HEK293 (cell line): ENCODE results near the gene MPPE1.
A peak's percentile ranks its signal among the peaks of the same experiment; 100 is the strongest.

Source experiments
- CTCF ChIA-PET: fragments of 350-600 bp; formaldehyde crosslinking; extraction: SDS; loops from one replicate; lab custom pipeline; 2021; ENCODE audit warnings: antibody characterized with exemption; lab: Yijun Ruan, JAX
- POLR2A ChIA-PET: fragments of 300-600 bp; formaldehyde crosslinking; extraction: SDS; loops from one replicate; lab custom pipeline; 2020; ENCODE audit warnings: antibody characterized with exemption, inconsistent platforms; lab: Yijun Ruan, JAX
- H3K27ac ChIP-seq: fragments of 200-500 bp; sonication (Bioruptor generic); 2 replicates; pipeline ENCODE4 v1.5.1; 2014; ENCODE audit warnings: low read depth, low read length, control low read depth, inconsistent platforms; ENCODE audit errors: extremely low read depth
- H3K36me3 ChIP-seq, 2 experiments: fragments of 200-500 bp in 1 of 2; sonication (Bioruptor generic) in 1 of 2; 1 replicate in 1 of 2; 2 replicates in 1 of 2; pipeline ENCODE4 v1.5.1; 2014 to 2017; ENCODE audit warnings: inconsistent platforms in 2 of 2, low read length in 2 of 2; ENCODE audit not compliant: control insufficient read depth in 2 of 2, insufficient read depth in 1 of 2
- H3K4me1 ChIP-seq: fragments of 200-500 bp; sonication (Bioruptor generic); 2 replicates; pipeline ENCODE4 v1.5.1; 2014; ENCODE audit warnings: mild to moderate bottlenecking, low read length, inconsistent platforms; ENCODE audit not compliant: control insufficient read depth, insufficient read depth
- H3K4me3 ChIP-seq: 2 replicates; pipeline ENCODE4 v1.5.1; 2011; ENCODE audit warnings: low read depth, mild to moderate bottlenecking, control low read depth, low read length, moderate library complexity
- H3K9me3 ChIP-seq: fragments of 200-500 bp; sonication (Bioruptor generic); 2 replicates; pipeline ENCODE4 v1.5.1; 2014; ENCODE audit warnings: low read depth, low read length, inconsistent platforms; ENCODE audit not compliant: control insufficient read depth, insufficient read depth
- GLIS1 ChIP-seq: fragments of 450-650 bp; formaldehyde crosslinking; IDR thresholded peaks from 2 replicates; pipeline ENCODE4 v1.5.1; 2016; ENCODE audit warnings: missing biosample characterization, missing genetic modification characterization
- HOXD13 ChIP-seq: sonication (generic); formaldehyde crosslinking; IDR thresholded peaks from 2 replicates; pipeline ENCODE4 v1.8.0; 2022; ENCODE audit warnings: missing genetic modification reagents, borderline replicate concordance
- KLF10 ChIP-seq: fragments of 450-650 bp; IDR thresholded peaks from 2 replicates; pipeline ENCODE4 v1.5.1; 2018; ENCODE audit warnings: missing biosample characterization, mild to moderate bottlenecking, missing genetic modification characterization
- KLF7 ChIP-seq: fragments of 450-650 bp; formaldehyde crosslinking; IDR thresholded peaks from 2 replicates; pipeline ENCODE4 v1.5.1; 2016; ENCODE audit warnings: missing biosample characterization, missing genetic modification characterization, borderline replicate concordance
- KLF8 ChIP-seq: fragments of 450-650 bp; formaldehyde crosslinking; IDR thresholded peaks from 2 replicates; pipeline ENCODE4 v1.5.1; 2016; ENCODE audit warnings: missing biosample characterization, missing genetic modification characterization
- KLF9 ChIP-seq: fragments of 450-650 bp; formaldehyde crosslinking; IDR thresholded peaks from 2 replicates; pipeline ENCODE4 v1.5.1; 2016; ENCODE audit warnings: missing biosample characterization, missing genetic modification characterization, low read depth
- SP2 ChIP-seq: fragments of 450-650 bp; formaldehyde crosslinking; IDR thresholded peaks from 2 replicates; pipeline ENCODE4 v1.5.1; 2016; ENCODE audit warnings: missing biosample characterization, missing genetic modification characterization
- ZBTB20 ChIP-seq: fragments of 450-650 bp; formaldehyde crosslinking; IDR thresholded peaks from 2 replicates; pipeline ENCODE4 v1.5.1; 2016; ENCODE audit warnings: missing biosample characterization, missing genetic modification characterization
- ZFP37 ChIP-seq: fragments of 450-650 bp; formaldehyde crosslinking; IDR thresholded peaks from 2 replicates; pipeline ENCODE4 v1.5.1; 2016; ENCODE audit warnings: missing biosample characterization, missing genetic modification characterization
- ZNF335 ChIP-seq: fragments of 450-650 bp; formaldehyde crosslinking; conservative IDR thresholded peaks from 2 replicates; pipeline ENCODE4 v1.5.1; 2016; ENCODE audit warnings: missing biosample characterization, missing genetic modification characterization
- ZNF571 ChIP-seq: fragments of 450-650 bp; formaldehyde crosslinking; IDR thresholded peaks from 2 replicates; pipeline ENCODE4 v1.5.0; 2017; ENCODE audit warnings: missing biosample characterization, missing genetic modification characterization
- ZNF660 ChIP-seq: fragments of 450-650 bp; IDR thresholded peaks from 2 replicates; pipeline ENCODE4 v1.5.1; 2018; ENCODE audit warnings: missing biosample characterization, mild to moderate bottlenecking, missing genetic modification characterization
- ZNF776 ChIP-seq: fragments of 450-650 bp; formaldehyde crosslinking; IDR thresholded peaks from 2 replicates; pipeline ENCODE4 v1.5.0; 2017; ENCODE audit warnings: missing biosample characterization, missing genetic modification characterization, borderline replicate concordance
- ZNF843 ChIP-seq: fragments of 450-650 bp; formaldehyde crosslinking; IDR thresholded peaks from 2 replicates; pipeline ENCODE4 v1.5.1; 2016; ENCODE audit warnings: missing biosample characterization, missing genetic modification characterization
- ZSCAN30 ChIP-seq: fragments of 450-650 bp; IDR thresholded peaks from 2 replicates; pipeline ENCODE4 v1.5.1; 2018; ENCODE audit warnings: missing biosample characterization, mild to moderate bottlenecking, missing genetic modification characterization, moderate library complexity
- TF ChIP-seq, protein P1 (sequence below): fragments of 450-650 bp; formaldehyde crosslinking; IDR thresholded peaks from 2 replicates; pipeline ENCODE4 v1.5.1; 2017; ENCODE audit warnings: missing biosample characterization, missing genetic modification characterization
- TF ChIP-seq, protein P2 (sequence below): fragments of 450-650 bp; formaldehyde crosslinking; IDR thresholded peaks from 2 replicates; pipeline ENCODE4 v1.5.1; 2016; ENCODE audit warnings: missing biosample characterization, missing genetic modification characterization, low read depth
- TF ChIP-seq, protein P3 (sequence below): fragments of 450-650 bp; formaldehyde crosslinking; optimal IDR thresholded peaks from 2 replicates; pipeline ENCODE3; 2016; ENCODE audit warnings: missing biosample characterization, mild to moderate bottlenecking, missing genetic modification characterization
- TF ChIP-seq, protein P4 (sequence below): sonication (generic); formaldehyde crosslinking; IDR thresholded peaks from 2 replicates; pipeline ENCODE4 v1.8.1; 2022; ENCODE audit warnings: mild to moderate bottlenecking, moderate library complexity, missing genetic modification reagents
- TF ChIP-seq, protein P5 (sequence below): fragments of 450-650 bp; formaldehyde crosslinking; IDR thresholded peaks from 2 replicates; pipeline ENCODE4 v1.5.1; 2016; ENCODE audit warnings: missing biosample characterization, missing genetic modification characterization, borderline replicate concordance
- TF ChIP-seq, protein P6 (sequence below): fragments of 450-650 bp; formaldehyde crosslinking; IDR thresholded peaks from 2 replicates; pipeline ENCODE4 v1.5.1; 2016; ENCODE audit warnings: missing biosample characterization, missing genetic modification characterization
- TF ChIP-seq, protein P7 (sequence below): fragments of 450-650 bp; IDR thresholded peaks from 2 replicates; pipeline ENCODE4 v1.5.1; 2018; ENCODE audit warnings: missing biosample characterization, mild to moderate bottlenecking, missing genetic modification characterization

MPPE1 gene

DNA sequence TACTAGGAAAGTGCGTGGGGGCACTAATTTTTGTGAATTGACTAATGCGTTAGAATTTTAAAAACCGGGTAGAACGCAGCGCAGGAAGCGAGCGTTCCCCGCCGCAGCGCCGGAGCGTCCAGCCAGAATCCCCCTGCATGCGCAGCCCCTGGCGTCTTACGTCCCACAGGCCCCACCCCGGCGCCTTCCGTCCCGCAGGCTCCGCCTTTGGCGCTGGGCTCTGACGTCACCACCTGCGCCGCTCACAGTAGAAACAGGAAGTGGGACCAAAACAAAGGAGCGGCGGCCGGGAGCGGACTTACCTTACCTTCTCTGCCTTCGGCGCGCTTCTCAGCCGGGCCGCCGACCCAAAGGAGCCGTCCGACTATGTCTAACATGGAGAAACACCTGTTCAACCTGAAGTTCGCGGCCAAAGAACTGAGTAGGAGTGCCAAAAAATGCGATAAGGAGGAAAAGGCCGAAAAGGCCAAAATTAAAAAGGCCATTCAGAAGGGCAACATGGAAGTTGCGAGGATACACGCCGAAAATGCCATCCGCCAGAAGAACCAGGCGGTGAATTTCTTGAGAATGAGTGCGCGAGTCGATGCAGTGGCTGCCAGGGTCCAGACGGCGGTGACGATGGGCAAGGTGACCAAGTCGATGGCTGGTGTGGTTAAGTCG, 56.8 kb downstream of the MPPE1 start, which contains the start of gene CHMP1B:
CHMP1B (plus strand) TSS at position 268 of the 660 bp plus-strand sequence; CDS start at position 367, 99 bp downstream.
- peaks cover 8% of the 10 kb centered on the region; the same call in 1 of the 2 replicates for H3K4me1 ChIP-seq
- POLR2A ChIA-PET = interaction anchor here (1.3 kb wide), 1 partner anchor 130 kb away, joined by 5 read pairs; the partner anchor contains the start of gene IMPA2
- TF ChIP-seq ZNF776 (tag by site-specific recombination) = no peak
- TF ChIP-seq, protein P1, sequence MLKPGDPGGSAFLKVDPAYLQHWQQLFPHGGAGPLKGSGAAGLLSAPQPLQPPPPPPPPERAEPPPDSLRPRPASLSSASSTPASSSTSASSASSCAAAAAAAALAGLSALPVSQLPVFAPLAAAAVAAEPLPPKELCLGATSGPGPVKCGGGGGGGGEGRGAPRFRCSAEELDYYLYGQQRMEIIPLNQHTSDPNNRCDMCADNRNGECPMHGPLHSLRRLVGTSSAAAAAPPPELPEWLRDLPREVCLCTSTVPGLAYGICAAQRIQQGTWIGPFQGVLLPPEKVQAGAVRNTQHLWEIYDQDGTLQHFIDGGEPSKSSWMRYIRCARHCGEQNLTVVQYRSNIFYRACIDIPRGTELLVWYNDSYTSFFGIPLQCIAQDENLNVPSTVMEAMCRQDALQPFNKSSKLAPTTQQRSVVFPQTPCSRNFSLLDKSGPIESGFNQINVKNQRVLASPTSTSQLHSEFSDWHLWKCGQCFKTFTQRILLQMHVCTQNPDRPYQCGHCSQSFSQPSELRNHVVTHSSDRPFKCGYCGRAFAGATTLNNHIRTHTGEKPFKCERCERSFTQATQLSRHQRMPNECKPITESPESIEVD (tag by site-specific recombination) = no peak
- peak; percentile 44; the same call in 1 of the 2 replicates for TF ChIP-seq ZSCAN30 (tag by site-specific recombination)
- no peak; the same call in 1 of the 2 replicates for TF ChIP-seq KLF9 (tag by site-specific recombination)
- TF ChIP-seq ZBTB20 (tag by site-specific recombination) = peak; percentile 85
- peak; percentile 70 for TF ChIP-seq ZNF335 (tag by site-specific recombination)
- TF ChIP-seq GLIS1 (tag by site-specific recombination) = peak; percentile 27; the same call in 1 of the 2 replicates
- TF ChIP-seq KLF7 (tag by site-specific recombination) = peak; percentile 85; the same call in 1 of the 2 replicates
- peak; percentile 14; the same call in 1 of the 2 replicates for TF ChIP-seq HOXD13 (CRISPR knock-in tag)
- TF ChIP-seq, protein P2, sequence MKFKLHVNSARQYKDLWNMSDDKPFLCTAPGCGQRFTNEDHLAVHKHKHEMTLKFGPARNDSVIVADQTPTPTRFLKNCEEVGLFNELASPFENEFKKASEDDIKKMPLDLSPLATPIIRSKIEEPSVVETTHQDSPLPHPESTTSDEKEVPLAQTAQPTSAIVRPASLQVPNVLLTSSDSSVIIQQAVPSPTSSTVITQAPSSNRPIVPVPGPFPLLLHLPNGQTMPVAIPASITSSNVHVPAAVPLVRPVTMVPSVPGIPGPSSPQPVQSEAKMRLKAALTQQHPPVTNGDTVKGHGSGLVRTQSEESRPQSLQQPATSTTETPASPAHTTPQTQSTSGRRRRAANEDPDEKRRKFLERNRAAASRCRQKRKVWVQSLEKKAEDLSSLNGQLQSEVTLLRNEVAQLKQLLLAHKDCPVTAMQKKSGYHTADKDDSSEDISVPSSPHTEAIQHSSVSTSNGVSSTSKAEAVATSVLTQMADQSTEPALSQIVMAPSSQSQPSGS = peak; percentile 95
- peak; percentile 70 for TF ChIP-seq SP2 (tag by site-specific recombination)
- TF ChIP-seq, protein P3, sequence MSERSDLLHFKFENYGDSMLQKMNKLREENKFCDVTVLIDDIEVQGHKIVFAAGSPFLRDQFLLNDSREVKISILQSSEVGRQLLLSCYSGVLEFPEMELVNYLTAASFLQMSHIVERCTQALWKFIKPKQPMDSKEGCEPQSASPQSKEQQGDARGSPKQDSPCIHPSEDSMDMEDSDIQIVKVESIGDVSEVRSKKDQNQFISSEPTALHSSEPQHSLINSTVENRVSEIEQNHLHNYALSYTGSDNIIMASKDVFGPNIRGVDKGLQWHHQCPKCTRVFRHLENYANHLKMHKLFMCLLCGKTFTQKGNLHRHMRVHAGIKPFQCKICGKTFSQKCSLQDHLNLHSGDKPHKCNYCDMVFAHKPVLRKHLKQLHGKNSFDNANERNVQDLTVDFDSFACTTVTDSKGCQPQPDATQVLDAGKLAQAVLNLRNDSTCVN (tag by site-specific recombination) = peak; percentile 46
- 0 out of 2 replicates have a peak, but pooled peaks have one; percentile 28 for TF ChIP-seq KLF10 (tag by site-specific recombination)
- TF ChIP-seq KLF8 (tag by site-specific recombination) = peak; percentile 84; the same call in 1 of the 2 replicates
- TF ChIP-seq, protein P4, sequence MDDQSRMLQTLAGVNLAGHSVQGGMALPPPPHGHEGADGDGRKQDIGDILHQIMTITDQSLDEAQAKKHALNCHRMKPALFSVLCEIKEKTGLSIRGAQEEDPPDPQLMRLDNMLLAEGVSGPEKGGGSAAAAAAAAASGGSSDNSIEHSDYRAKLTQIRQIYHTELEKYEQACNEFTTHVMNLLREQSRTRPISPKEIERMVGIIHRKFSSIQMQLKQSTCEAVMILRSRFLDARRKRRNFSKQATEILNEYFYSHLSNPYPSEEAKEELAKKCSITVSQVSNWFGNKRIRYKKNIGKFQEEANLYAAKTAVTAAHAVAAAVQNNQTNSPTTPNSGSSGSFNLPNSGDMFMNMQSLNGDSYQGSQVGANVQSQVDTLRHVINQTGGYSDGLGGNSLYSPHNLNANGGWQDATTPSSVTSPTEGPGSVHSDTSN (CRISPR knock-in tag) = peak; percentile 70; the same call in 1 of the 2 replicates
- no peak for TF ChIP-seq ZNF571 (tag by site-specific recombination)
- TF ChIP-seq, protein P5, sequence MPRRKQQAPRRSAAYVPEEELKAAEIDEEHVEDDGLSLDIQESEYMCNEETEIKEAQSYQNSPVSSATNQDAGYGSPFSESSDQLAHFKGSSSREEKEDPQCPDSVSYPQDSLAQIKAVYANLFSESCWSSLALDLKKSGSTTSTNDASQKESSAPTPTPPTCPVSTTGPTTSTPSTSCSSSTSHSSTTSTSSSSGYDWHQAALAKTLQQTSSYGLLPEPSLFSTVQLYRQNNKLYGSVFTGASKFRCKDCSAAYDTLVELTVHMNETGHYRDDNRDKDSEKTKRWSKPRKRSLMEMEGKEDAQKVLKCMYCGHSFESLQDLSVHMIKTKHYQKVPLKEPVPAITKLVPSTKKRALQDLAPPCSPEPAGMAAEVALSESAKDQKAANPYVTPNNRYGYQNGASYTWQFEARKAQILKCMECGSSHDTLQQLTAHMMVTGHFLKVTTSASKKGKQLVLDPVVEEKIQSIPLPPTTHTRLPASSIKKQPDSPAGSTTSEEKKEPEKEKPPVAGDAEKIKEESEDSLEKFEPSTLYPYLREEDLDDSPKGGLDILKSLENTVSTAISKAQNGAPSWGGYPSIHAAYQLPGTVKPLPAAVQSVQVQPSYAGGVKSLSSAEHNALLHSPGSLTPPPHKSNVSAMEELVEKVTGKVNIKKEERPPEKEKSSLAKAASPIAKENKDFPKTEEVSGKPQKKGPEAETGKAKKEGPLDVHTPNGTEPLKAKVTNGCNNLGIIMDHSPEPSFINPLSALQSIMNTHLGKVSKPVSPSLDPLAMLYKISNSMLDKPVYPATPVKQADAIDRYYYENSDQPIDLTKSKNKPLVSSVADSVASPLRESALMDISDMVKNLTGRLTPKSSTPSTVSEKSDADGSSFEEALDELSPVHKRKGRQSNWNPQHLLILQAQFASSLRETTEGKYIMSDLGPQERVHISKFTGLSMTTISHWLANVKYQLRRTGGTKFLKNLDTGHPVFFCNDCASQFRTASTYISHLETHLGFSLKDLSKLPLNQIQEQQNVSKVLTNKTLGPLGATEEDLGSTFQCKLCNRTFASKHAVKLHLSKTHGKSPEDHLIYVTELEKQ (tag by site-specific recombination) = no peak
- TF ChIP-seq ZFP37 (tag by site-specific recombination) = peak; percentile 42; the same call in 1 of the 2 replicates
- TF ChIP-seq, protein P6, sequence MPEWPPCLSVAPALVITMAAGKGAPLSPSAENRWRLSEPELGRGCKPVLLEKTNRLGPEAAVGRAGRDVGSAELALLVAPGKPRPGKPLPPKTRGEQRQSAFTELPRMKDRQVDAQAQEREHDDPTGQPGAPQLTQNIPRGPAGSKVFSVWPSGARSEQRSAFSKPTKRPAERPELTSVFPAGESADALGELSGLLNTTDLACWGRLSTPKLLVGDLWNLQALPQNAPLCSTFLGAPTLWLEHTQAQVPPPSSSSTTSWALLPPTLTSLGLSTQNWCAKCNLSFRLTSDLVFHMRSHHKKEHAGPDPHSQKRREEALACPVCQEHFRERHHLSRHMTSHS (tag by site-specific recombination) = no peak
- TF ChIP-seq ZNF660 (tag by site-specific recombination) = peak; percentile 44; the same call in 1 of the 2 replicates
- 0 out of 2 replicates have a peak, but pooled peaks have one; percentile 17 for TF ChIP-seq ZNF843 (tag by site-specific recombination)
- TF ChIP-seq, protein P7, sequence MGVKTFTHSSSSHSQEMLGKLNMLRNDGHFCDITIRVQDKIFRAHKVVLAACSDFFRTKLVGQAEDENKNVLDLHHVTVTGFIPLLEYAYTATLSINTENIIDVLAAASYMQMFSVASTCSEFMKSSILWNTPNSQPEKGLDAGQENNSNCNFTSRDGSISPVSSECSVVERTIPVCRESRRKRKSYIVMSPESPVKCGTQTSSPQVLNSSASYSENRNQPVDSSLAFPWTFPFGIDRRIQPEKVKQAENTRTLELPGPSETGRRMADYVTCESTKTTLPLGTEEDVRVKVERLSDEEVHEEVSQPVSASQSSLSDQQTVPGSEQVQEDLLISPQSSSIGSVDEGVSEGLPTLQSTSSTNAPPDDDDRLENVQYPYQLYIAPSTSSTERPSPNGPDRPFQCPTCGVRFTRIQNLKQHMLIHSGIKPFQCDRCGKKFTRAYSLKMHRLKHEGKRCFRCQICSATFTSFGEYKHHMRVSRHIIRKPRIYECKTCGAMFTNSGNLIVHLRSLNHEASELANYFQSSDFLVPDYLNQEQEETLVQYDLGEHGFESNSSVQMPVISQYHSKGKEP = peak; percentile 26; the same call in 1 of the 2 replicates

More for the DNA sequence above, 56.8 kb downstream of the MPPE1 start, which contains the start of gene CHMP1B:
- H3K9me3 ChIP-seq = no peaks in the 10 kb centered on the region
- peak within 1 kb of the TSS; percentile 60 for H3K4me3 ChIP-seq
- H3K27ac ChIP-seq = peak within 1 kb of the TSS; percentile 58
- H3K36me3 ChIP-seq = peaks cover 0 to 3% of the 10 kb centered on the region in 2 experiments
- CTCF ChIA-PET = interaction anchor here (0.7 to 1.6 kb wide), 6 partner anchors 10 to 196 kb away, joined by 3 to 5 read pairs (median 3); no protein-coding TSS in a partner anchor
